Suppressor macrophage treated with lipopolysaccharide for 4 hours (primary cell): Measurements from ENCODE around the gene LRRN2.
"Not testable (repeated sequence)": the region's sequence is repeated elsewhere in the genome, so short reads cannot be mapped to it uniquely, and the experiment has no call there.

Experiments
- DNase-seq: peaks from one replicate; pipeline ENCODE4 v3.0.0-alpha.2; 2020

Gene LRRN2

DNA sequence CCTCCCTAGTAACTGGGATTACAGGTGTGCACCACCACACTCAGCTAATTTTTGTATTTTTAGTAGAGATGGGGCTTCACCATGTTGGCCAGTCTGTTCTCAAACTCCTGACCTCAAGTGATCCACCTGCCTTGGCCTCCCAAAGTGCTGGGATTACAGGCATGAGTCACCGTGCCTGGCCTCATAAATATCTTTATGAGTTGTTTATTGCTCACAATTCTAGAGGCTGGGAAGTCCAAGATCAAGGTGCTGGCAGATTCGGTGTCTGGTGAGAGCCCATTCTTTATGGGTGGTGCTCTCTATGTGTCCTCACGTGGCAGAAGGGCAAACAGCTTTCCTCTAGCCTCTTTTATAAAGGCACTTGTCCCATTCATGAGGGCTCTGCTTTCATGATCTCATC is 115.5 kb downstream of the LRRN2 start:
- DNase-seq, result not testable (repeated sequence)

DNA sequence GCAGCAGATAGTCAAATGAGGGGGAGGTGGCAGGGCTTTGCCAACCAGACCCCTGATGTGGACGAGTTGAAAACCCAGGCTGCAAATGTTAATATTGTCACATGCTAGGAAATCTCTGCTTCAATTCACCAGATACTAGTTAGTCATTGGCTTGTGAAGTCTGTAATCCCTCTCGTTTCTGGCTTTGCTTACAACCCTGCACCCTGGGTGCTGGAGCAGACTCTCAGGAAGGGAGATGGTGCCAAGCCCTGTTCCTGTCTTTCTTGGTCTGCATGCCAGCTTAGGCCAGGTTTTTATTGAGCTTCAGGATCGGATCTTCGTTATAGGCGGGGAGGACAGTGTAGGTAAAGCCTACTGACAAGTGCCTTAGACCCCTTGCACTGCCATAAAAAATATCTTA is 116.1 kb downstream of the LRRN2 start:
- no peak for DNase-seq

DNA sequence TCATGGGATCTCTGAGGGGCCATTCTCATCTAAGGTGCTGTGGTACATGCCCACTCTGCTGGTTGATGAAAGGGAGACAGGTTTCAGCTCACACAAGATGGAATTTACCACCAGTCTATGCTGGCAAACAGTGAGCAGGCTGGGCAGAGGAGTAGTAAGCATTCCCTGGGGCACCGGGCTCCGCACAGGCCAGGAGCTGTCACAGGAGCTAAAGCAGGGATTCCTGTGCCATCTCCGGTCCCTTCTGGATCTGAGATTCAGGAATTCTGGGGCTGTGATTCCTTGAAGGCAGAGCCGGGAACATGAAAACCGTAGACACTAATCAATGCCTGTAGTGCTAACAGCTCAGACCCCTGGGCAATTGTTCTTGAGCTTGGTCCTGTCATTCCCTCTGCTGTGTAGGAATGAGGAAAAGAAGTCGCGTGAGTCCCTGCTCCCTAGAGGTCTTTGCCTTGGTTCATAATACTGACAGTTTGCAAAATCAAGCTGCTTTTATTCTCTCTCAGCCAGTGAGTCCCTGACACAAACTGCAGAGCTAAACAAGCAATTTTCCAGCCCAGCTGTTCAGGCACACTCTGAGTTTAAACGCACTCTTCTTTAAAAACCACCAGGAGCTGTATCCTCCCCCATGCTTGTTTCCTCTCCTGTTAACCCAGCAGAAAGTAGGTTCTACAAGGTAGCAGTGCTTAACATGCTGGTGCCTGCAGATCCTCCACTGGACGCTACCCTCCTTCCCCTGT is 116.8 kb downstream of the LRRN2 start:
- no peak for DNase-seq
